ENCODE measurements around the gene SDR42E1. TPM values are rescaled to one million over a fixed set of nuclear protein-coding genes. Genes with fewer than 3 reads are reported as not detected.
"Not testable (repeated sequence)": the region's sequence is repeated elsewhere in the genome, so short reads cannot be mapped to it uniquely, and the experiment has no call there.

SDR42E1 gene
- total RNA-seq, 1 experiment from 2014 or later = 0.33 TPM

GRCh38 chr16:82010649-82011048 is 621 bp downstream of the SDR42E1 start:
- no peak for ATAC-seq
- intact Hi-C loops (cut with micrococcal nuclease; ENCODE audit: unreplicated experiment) = no loop called here

GRCh38 chr16:82009789-82010188 is 1.5 kb downstream of the SDR42E1 start:
- H3K27me3 ChIP-seq (ENCODE audit: control insufficient read depth, insufficient read depth, low read length); H3K4me1 ChIP-seq (ENCODE audit: control insufficient read depth, insufficient read depth, low read length); H3K27ac ChIP-seq (ENCODE audit: low read length); DNase-seq (ENCODE audit: low read depth, low spot score); intact Hi-C loops (cut with micrococcal nuclease; ENCODE audit: unreplicated experiment); POLR2A ChIA-PET; in situ Hi-C loops (cut with HindIII; ENCODE audit: low pct_unique_long_range_greater_than_20kb, low sequenced_read_pairs); CTCF ChIA-PET; ATAC-seq; H3K9me3 ChIP-seq (ENCODE audit: control insufficient read depth, insufficient read depth, low read depth, low read length); BruUV-seq (replicated peaks); H3K4me3 ChIP-seq (ENCODE audit: low read depth in 2 of 2, low read length in 2 of 2); H3K36me3 ChIP-seq (ENCODE audit: control insufficient read depth, insufficient read depth, low read length): not testable (repeated sequence)

More at GRCh38 chr16:82010649-82011048, 621 bp downstream of the SDR42E1 start:
- BruUV-seq (replicated peaks) = no TSS peak
- ChIA-PET POLR2A (no interaction called here), CTCF (no interaction called here)
- Histone ChIP-seq H3K9me3 (ENCODE audit: control insufficient read depth, insufficient read depth, low read depth, low read length) (no peaks in the 10 kb centered on the region), H3K27ac (ENCODE audit: low read length) (no peak overlapping the region), H3K27me3 (ENCODE audit: control insufficient read depth, insufficient read depth, low read length) (no peaks in the 10 kb centered on the region; the same call in none of the 2 replicates), H3K4me1 (ENCODE audit: control insufficient read depth, insufficient read depth, low read length) (no peaks in the 10 kb centered on the region), H3K4me3 (ENCODE audit: low read depth in 2 of 2, low read length in 2 of 2) (peak overlapping the region; percentile 12 to 29), H3K36me3 (ENCODE audit: control insufficient read depth, insufficient read depth, low read length) (peaks cover 4% of the 10 kb centered on the region; the same call in 1 of the 2 replicates)
- no peak for DNase-seq (ENCODE audit: low read depth, low spot score)
- in situ Hi-C loops (cut with HindIII; ENCODE audit: low pct_unique_long_range_greater_than_20kb, low sequenced_read_pairs) = no loop called here
- TF ChIP-seq SIN3A (IDR thresholded peaks at IDR 0.05; ENCODE audit: borderline replicate concordance, insufficient read depth, low read depth, low read length) = no peak
- TF ChIP-seq TCF7L2 (IDR thresholded peaks at IDR 0.05; ENCODE audit: low read depth, low read length) = no peak
- TF ChIP-seq, protein P1, sequence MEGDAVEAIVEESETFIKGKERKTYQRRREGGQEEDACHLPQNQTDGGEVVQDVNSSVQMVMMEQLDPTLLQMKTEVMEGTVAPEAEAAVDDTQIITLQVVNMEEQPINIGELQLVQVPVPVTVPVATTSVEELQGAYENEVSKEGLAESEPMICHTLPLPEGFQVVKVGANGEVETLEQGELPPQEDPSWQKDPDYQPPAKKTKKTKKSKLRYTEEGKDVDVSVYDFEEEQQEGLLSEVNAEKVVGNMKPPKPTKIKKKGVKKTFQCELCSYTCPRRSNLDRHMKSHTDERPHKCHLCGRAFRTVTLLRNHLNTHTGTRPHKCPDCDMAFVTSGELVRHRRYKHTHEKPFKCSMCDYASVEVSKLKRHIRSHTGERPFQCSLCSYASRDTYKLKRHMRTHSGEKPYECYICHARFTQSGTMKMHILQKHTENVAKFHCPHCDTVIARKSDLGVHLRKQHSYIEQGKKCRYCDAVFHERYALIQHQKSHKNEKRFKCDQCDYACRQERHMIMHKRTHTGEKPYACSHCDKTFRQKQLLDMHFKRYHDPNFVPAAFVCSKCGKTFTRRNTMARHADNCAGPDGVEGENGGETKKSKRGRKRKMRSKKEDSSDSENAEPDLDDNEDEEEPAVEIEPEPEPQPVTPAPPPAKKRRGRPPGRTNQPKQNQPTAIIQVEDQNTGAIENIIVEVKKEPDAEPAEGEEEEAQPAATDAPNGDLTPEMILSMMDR (IDR thresholded peaks at IDR 0.05) = no peak
- no peak for TF ChIP-seq REST (IDR thresholded peaks at IDR 0.05; ENCODE audit: insufficient read depth in 1 of 2, low read depth in 2 of 2, low read length in 1 of 2)
- no peak for TF ChIP-seq POLR2AphosphoS5 (IDR thresholded peaks at IDR 0.05; ENCODE audit: low read depth, low read length)

DNA sequence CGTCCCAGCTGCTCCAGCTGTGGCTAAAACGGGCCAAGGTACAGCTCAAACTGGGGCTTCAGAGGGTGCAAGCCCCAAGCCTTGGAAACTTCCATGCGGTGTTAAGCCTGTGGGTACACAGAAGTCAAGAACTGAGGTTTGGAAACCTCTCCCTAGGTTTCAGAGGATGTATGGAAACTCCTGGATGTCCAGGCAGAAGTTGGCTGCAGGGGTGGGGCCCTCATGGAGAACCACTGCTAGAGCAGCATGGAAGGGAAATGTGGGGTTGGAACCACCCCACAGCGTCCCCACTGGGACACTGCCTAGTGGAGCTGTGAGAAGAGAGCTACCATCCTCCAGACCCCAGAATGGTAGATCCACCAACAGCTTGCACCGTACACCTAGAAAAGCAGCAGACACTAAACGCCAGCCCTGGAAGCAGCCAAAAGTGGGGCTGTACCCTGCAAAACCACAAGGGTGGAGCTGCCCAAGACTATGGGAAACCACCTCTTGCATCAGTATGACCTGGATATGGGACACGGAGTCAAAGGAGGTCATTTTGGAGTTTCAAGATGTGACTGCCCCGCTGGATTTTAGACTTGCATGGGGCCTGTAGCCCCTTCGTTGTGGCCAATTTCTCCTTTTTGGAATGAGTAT is 2.2 kb downstream of the SDR42E1 start:
- no peak for ATAC-seq
- Histone ChIP-seq H3K9me3 (ENCODE audit: control insufficient read depth, insufficient read depth, low read depth, low read length) (no peaks in the 10 kb centered on the region), H3K36me3 (ENCODE audit: control insufficient read depth, insufficient read depth, low read length) (peaks cover 4% of the 10 kb centered on the region; the same call in 1 of the 2 replicates), H3K4me1 (ENCODE audit: control insufficient read depth, insufficient read depth, low read length) (no peaks in the 10 kb centered on the region), H3K4me3 (ENCODE audit: low read depth in 2 of 2, low read length in 2 of 2) (no peak overlapping the region), H3K27me3 (ENCODE audit: control insufficient read depth, insufficient read depth, low read length) (no peaks in the 10 kb centered on the region; the same call in none of the 2 replicates), H3K27ac (ENCODE audit: low read length) (no peak overlapping the region)
- DNase-seq (ENCODE audit: low read depth, low spot score) = no peak
- CTCF ChIA-PET = no interaction called here
- TF ChIP-seq, protein P1 (IDR thresholded peaks at IDR 0.05) = no peak
- no peak for TF ChIP-seq SIN3A (IDR thresholded peaks at IDR 0.05; ENCODE audit: borderline replicate concordance, insufficient read depth, low read depth, low read length)
- TF ChIP-seq TCF7L2 (IDR thresholded peaks at IDR 0.05; ENCODE audit: low read depth, low read length) = no peak
- no peak for TF ChIP-seq REST (IDR thresholded peaks at IDR 0.05; ENCODE audit: insufficient read depth in 1 of 2, low read depth in 2 of 2, low read length in 1 of 2)
- no peak for TF ChIP-seq POLR2AphosphoS5 (IDR thresholded peaks at IDR 0.05; ENCODE audit: low read depth, low read length)
- in situ Hi-C loops (cut with HindIII; ENCODE audit: low pct_unique_long_range_greater_than_20kb, low sequenced_read_pairs) (no loop called here), intact Hi-C loops (cut with micrococcal nuclease; ENCODE audit: unreplicated experiment) (no loop called here)
- POLR2A ChIA-PET = no interaction called here
- BruUV-seq (replicated peaks) = no TSS peak

All from Panc1 (cell line).